ENCODE results near the gene SLC17A2. TPM values are rescaled to one million over a fixed set of nuclear protein-coding genes. Genes with fewer than 3 reads are reported as not detected.
"Not testable (repeated sequence)": the region's sequence is repeated elsewhere in the genome, so short reads cannot be mapped to it uniquely, and the experiment has no call there.

Gene SLC17A2
- total RNA-seq, 1 donor from 2014 or later = not detected

- H3K4me3 ChIP-seq = no peak overlapping the region
- no peak for TF ChIP-seq CTCF (IDR thresholded peaks at IDR 0.05)
These were observed 3.7 kb upstream of the SLC17A2 start for GRCh38 chr6:25934156-25934555.

GRCh38 chr6:25931411-25931709 is 869 bp upstream of the SLC17A2 start:
- Histone ChIP-seq H3K27ac (no peak overlapping the region), H3K4me3 (no peak overlapping the region), H3K36me3 (no peaks in the 10 kb centered on the region), H3K9me3 (no peaks in the 10 kb centered on the region), H3K4me1 (no peaks in the 10 kb centered on the region), H3K27me3 (no peaks in the 10 kb centered on the region)
- no peak for DNase-seq (ENCODE audit: low spot score in 2 of 2)
- no peak for TF ChIP-seq CTCF (IDR thresholded peaks at IDR 0.05)
- intact Hi-C loops (cut with DNase I) = no loop called here

More at GRCh38 chr6:25934156-25934555, 3.7 kb upstream of the SLC17A2 start:
- intact Hi-C loops (cut with DNase I) = no loop called here
- no peaks in the 10 kb centered on the region for H3K9me3 ChIP-seq
- no peaks in the 10 kb centered on the region for H3K27me3 ChIP-seq
- H3K27ac ChIP-seq = no peak overlapping the region
- no peak for DNase-seq (ENCODE audit: low spot score in 2 of 2)
- no peaks in the 10 kb centered on the region for H3K4me1 ChIP-seq
- H3K36me3 ChIP-seq = no peaks in the 10 kb centered on the region

- intact Hi-C loops (cut with DNase I); H3K36me3 ChIP-seq; DNase-seq (ENCODE audit: low spot score in 2 of 2); H3K27me3 ChIP-seq; H3K4me3 ChIP-seq; H3K27ac ChIP-seq; H3K9me3 ChIP-seq; H3K4me1 ChIP-seq: not testable (repeated sequence)
These were observed 706 bp downstream of the SLC17A2 start for GRCh38 chr6:25929785-25930184.

GRCh38 chr6:25928562-25929324 is 1.7 kb downstream of the SLC17A2 start:
- no peaks in the 10 kb centered on the region for H3K9me3 ChIP-seq
- no peak overlapping the region for H3K4me3 ChIP-seq
- no peaks in the 10 kb centered on the region for H3K36me3 ChIP-seq
- intact Hi-C loops (cut with DNase I) = no loop called here
- H3K27me3 ChIP-seq = no peaks in the 10 kb centered on the region
- no peak overlapping the region for H3K27ac ChIP-seq
- no peaks in the 10 kb centered on the region for H3K4me1 ChIP-seq
- no peak for TF ChIP-seq CTCF (IDR thresholded peaks at IDR 0.05)
- no peak for DNase-seq (ENCODE audit: low spot score in 2 of 2)

- no peaks in the 10 kb centered on the region for H3K4me1 ChIP-seq
- no peaks in the 10 kb centered on the region for H3K9me3 ChIP-seq
- H3K27ac ChIP-seq = no peak overlapping the region
- H3K27me3 ChIP-seq = no peaks in the 10 kb centered on the region
- TF ChIP-seq CTCF (IDR thresholded peaks at IDR 0.05) = no peak
- intact Hi-C loops (cut with DNase I) = no loop called here
- H3K4me3 ChIP-seq = no peak overlapping the region
- DNase-seq (ENCODE audit: low spot score in 2 of 2) = no peak
- H3K36me3 ChIP-seq = no peaks in the 10 kb centered on the region
These were observed 2.7 kb downstream of the SLC17A2 start for GRCh38 chr6:25927756-25928216.

GRCh38 chr6:25927178-25927577 is 3.3 kb downstream of the SLC17A2 start:
- Histone ChIP-seq H3K4me3 (no peak overlapping the region), H3K27ac (no peak overlapping the region), H3K27me3 (no peaks in the 10 kb centered on the region), H3K9me3 (no peaks in the 10 kb centered on the region), H3K4me1 (peaks cover 0 to under 1% of the 10 kb centered on the region in 2 donors), H3K36me3 (no peaks in the 10 kb centered on the region)
- intact Hi-C loops (cut with DNase I) = no loop called here
- TF ChIP-seq CTCF (IDR thresholded peaks at IDR 0.05) = no peak
- no peak for DNase-seq (ENCODE audit: low spot score in 2 of 2)

All from ascending aorta (tissue), 2 donors.